ENCODE data around the gene LHPP. TPM values are rescaled to one million over a fixed set of nuclear protein-coding genes. Genes with fewer than 3 reads are reported as not detected.

The LHPP gene
- total RNA-seq, 2 experiments from 2014 or later = 15.3 to 19.6 TPM

GRCh38 chr10:124598196-124598595 is 136.6 kb downstream of the LHPP start:
- intact Hi-C loops (cut with DNase I, micrococcal nuclease) = no loop called here
- Mint-ChIP-seq H3K4me3 (no peak overlapping the region), H3K27me3 (no peaks in the 10 kb centered on the region), H3K27ac (no peak overlapping the region), H3K36me3 (ENCODE audit: low read depth) (no peaks in the 10 kb centered on the region), H3K9me3 (no peaks in the 10 kb centered on the region), H3K4me1 (ENCODE audit: low read depth) (no peaks in the 10 kb centered on the region)
- Histone ChIP-seq H3K9me3 (ENCODE audit: control insufficient read depth in 1 of 2, insufficient read depth in 1 of 2, low read length in 2 of 2) (peaks cover 0 to 10% of the 10 kb centered on the region in 2 experiments), H3K4me3 (ENCODE audit: low read length) (no peak overlapping the region), H3K4me1 (ENCODE audit: insufficient read depth, low read length) (no peaks in the 10 kb centered on the region), H3K27me3 (ENCODE audit: control insufficient read depth in 1 of 2, insufficient read depth in 2 of 2, low read length in 2 of 2) (no peaks in the 10 kb centered on the region), H3K27ac (ENCODE audit: low read depth in 1 of 2, low read length in 2 of 2) (no peak overlapping the region), H3K36me3 (ENCODE audit: insufficient read depth, low read length) (no peaks in the 10 kb centered on the region)
- CTCF ChIA-PET = no interaction called here
- TF ChIP-seq, protein P1, sequence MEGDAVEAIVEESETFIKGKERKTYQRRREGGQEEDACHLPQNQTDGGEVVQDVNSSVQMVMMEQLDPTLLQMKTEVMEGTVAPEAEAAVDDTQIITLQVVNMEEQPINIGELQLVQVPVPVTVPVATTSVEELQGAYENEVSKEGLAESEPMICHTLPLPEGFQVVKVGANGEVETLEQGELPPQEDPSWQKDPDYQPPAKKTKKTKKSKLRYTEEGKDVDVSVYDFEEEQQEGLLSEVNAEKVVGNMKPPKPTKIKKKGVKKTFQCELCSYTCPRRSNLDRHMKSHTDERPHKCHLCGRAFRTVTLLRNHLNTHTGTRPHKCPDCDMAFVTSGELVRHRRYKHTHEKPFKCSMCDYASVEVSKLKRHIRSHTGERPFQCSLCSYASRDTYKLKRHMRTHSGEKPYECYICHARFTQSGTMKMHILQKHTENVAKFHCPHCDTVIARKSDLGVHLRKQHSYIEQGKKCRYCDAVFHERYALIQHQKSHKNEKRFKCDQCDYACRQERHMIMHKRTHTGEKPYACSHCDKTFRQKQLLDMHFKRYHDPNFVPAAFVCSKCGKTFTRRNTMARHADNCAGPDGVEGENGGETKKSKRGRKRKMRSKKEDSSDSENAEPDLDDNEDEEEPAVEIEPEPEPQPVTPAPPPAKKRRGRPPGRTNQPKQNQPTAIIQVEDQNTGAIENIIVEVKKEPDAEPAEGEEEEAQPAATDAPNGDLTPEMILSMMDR (IDR thresholded peaks at IDR 0.05) = no peak
- POLR2A ChIA-PET = no interaction called here
- DNase-seq = no peak
- no peak for ATAC-seq (ENCODE audit: poor library complexity)

GRCh38 chr10:124598773-124599587 is 137.4 kb downstream of the LHPP start:
- no peaks in the 10 kb centered on the region for H3K36me3 Mint-ChIP-seq (ENCODE audit: low read depth)
- intact Hi-C loops (cut with DNase I, micrococcal nuclease) = no loop called here
- peaks cover 0 to 10% of the 10 kb centered on the region in 2 experiments for H3K9me3 ChIP-seq (ENCODE audit: control insufficient read depth in 1 of 2, insufficient read depth in 1 of 2, low read length in 2 of 2)
- H3K27me3 ChIP-seq (ENCODE audit: control insufficient read depth in 1 of 2, insufficient read depth in 2 of 2, low read length in 2 of 2) = no peaks in the 10 kb centered on the region
- TF ChIP-seq, protein P1 (IDR thresholded peaks at IDR 0.05) = no peak
- ChIA-PET POLR2A (no interaction called here), CTCF (no interaction called here)
- H3K4me3 Mint-ChIP-seq = no peak overlapping the region
- DNase-seq (no peak), ATAC-seq (ENCODE audit: poor library complexity) (no peak)
- no peaks in the 10 kb centered on the region for H3K36me3 ChIP-seq (ENCODE audit: insufficient read depth, low read length)
- H3K4me1 ChIP-seq (ENCODE audit: insufficient read depth, low read length) = no peaks in the 10 kb centered on the region
- no peak overlapping the region for H3K27ac ChIP-seq (ENCODE audit: low read depth in 1 of 2, low read length in 2 of 2)
- H3K27ac Mint-ChIP-seq = no peak overlapping the region
- no peaks in the 10 kb centered on the region for H3K9me3 Mint-ChIP-seq
- H3K27me3 Mint-ChIP-seq = no peaks in the 10 kb centered on the region
- H3K4me3 ChIP-seq (ENCODE audit: low read length) = no peak overlapping the region
- H3K4me1 Mint-ChIP-seq (ENCODE audit: low read depth) = no peaks in the 10 kb centered on the region

DNA sequence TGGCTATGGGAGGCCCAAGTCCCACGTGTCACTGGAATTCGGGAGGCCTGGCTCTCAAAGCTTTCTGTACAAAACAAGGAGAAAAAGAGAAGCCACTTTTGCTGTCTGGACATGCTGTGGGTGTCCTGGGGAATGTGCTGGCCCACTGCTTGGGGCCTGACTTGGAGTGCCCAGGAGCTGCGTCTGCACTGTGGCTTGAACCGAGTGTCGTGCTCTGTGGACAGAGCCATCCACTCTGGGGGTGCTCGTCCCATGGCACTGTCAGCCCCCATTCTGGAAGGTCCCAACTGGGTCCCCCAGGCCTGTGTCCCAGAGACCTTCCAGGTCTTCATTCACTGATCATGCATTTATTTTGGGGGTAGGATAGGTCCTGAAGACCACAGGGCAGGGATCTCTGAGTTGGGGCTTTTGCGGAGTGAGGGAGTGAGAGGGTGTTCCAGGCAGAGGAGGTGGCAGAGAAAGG is 138.0 kb downstream of the LHPP start:
- no peaks in the 10 kb centered on the region for H3K27me3 Mint-ChIP-seq
- no peaks in the 10 kb centered on the region for H3K4me1 Mint-ChIP-seq (ENCODE audit: low read depth)
- no peak overlapping the region for H3K4me3 ChIP-seq (ENCODE audit: low read length)
- H3K27ac ChIP-seq (ENCODE audit: low read depth in 1 of 2, low read length in 2 of 2) = no peak overlapping the region
- peaks cover 0 to 10% of the 10 kb centered on the region in 2 experiments for H3K9me3 ChIP-seq (ENCODE audit: control insufficient read depth in 1 of 2, insufficient read depth in 1 of 2, low read length in 2 of 2)
- peaks cover under 1% of the 10 kb centered on the region for H3K4me1 ChIP-seq (ENCODE audit: insufficient read depth, low read length)
- H3K27me3 ChIP-seq (ENCODE audit: control insufficient read depth in 1 of 2, insufficient read depth in 2 of 2, low read length in 2 of 2) = no peaks in the 10 kb centered on the region
- no peak for ATAC-seq (ENCODE audit: poor library complexity)
- H3K27ac Mint-ChIP-seq = no peak overlapping the region
- TF ChIP-seq, protein P1 (IDR thresholded peaks at IDR 0.05) = no peak
- no peaks in the 10 kb centered on the region for H3K36me3 Mint-ChIP-seq (ENCODE audit: low read depth)
- CTCF ChIA-PET = no interaction called here
- POLR2A ChIA-PET = no interaction called here
- H3K4me3 Mint-ChIP-seq = no peak overlapping the region
- no peaks in the 10 kb centered on the region for H3K9me3 Mint-ChIP-seq
- intact Hi-C loops (cut with DNase I, micrococcal nuclease) = no loop called here
- no peaks in the 10 kb centered on the region for H3K36me3 ChIP-seq (ENCODE audit: insufficient read depth, low read length)
- DNase-seq = no peak

Data from CD4-positive, alpha-beta T cell (primary cell).